Astrocyte (in vitro differentiated cells and primary cell): Measurements from ENCODE around the gene COMT.

Source experiments
- CTCF ChIP-seq: IDR thresholded peaks from 2 replicates; pipeline ENCODE4 v1.5.1; 2011; ENCODE audit warnings: low read depth, mild to moderate bottlenecking, inconsistent platforms, low read length, moderate library complexity; ENCODE audit not compliant: insufficient read depth
- EZH2 ChIP-seq: IDR thresholded peaks from 2 replicates; pipeline ENCODE4 v1.6.1; 2012; ENCODE audit warnings: mild to moderate bottlenecking, low read length, inconsistent platforms; ENCODE audit not compliant: insufficient read depth

- TF ChIP-seq CTCF (no peak), EZH2 (no peak)
Measured at GRCh38 chr22:19903031-19903430, 38.5 kb upstream of the COMT start.
